CD14-positive monocyte (primary cell): ENCODE data around the gene GRM8. TPM values are rescaled to one million over a fixed set of nuclear protein-coding genes. Genes with fewer than 3 reads are reported as not detected.

ENCODE experiments used
- DNase-seq, 3 donors: peaks; one replicate each; pipeline ENCODE4 v3.0.0-alpha.2; 2011 to 2022
- H2AFZ ChIP-seq: 2 replicates; pipeline ENCODE4 v1.6.0; 2012; ENCODE audit warnings: mild to moderate bottlenecking, low read depth, low read length, inconsistent platforms; ENCODE audit not compliant: insufficient read depth, poor library complexity, severe bottlenecking
- H3K27ac ChIP-seq, 2 donors: 1 replicate in 1 of 2; 2 replicates in 1 of 2; pipeline ENCODE4 v1.5.1; 2012 to 2013; ENCODE audit warnings: low read length in 2 of 2, control low read depth in 1 of 2, inconsistent platforms in 1 of 2, low read depth in 1 of 2, mild to moderate bottlenecking in 1 of 2
- H3K27me3 ChIP-seq, 2 donors: one replicate each; pipeline versions ENCODE4 v1.6.0 to v1.6.1; 2011 to 2013; ENCODE audit warnings: low read length in 2 of 2; ENCODE audit not compliant: control insufficient read depth in 2 of 2, insufficient read depth in 2 of 2
- H3K36me3 ChIP-seq, 2 donors: replicated peaks in 1 of 2; 1 replicate in 1 of 2; 2 replicates in 1 of 2; pipeline versions ENCODE4 v1.5.1 to v1.6.1; 2012 to 2013; ENCODE audit warnings: low read length in 2 of 2, control low read depth in 1 of 2, inconsistent platforms in 1 of 2, mild to moderate bottlenecking in 1 of 2; ENCODE audit not compliant: insufficient read depth in 2 of 2, control insufficient read depth in 1 of 2
- H3K4me1 ChIP-seq, 2 donors: 1 replicate in 1 of 2; 2 replicates in 1 of 2; pipeline versions ENCODE4 v1.5.1 to v1.6.1; 2012 to 2013; ENCODE audit warnings: low read length in 2 of 2, control low read depth in 1 of 2, inconsistent platforms in 1 of 2, mild to moderate bottlenecking in 1 of 2, moderate library complexity in 1 of 2; ENCODE audit not compliant: insufficient read depth in 2 of 2, control insufficient read depth in 1 of 2
- H3K4me2 ChIP-seq: replicated peaks from 2 replicates; pipeline ENCODE3; 2012; ENCODE audit warnings: low read length, moderate library complexity, mild to moderate bottlenecking; ENCODE audit not compliant: poor library complexity, severe bottlenecking; ENCODE audit errors: extremely low read depth
- H3K4me3 ChIP-seq, 3 experiments: fragments of 200-600 bp in 1 of 3; sonication (generic) in 1 of 3; replicated peaks in 1 of 3; 1 replicate in 2 of 3; 2 replicates in 1 of 3; pipeline ENCODE4 v1.5.1; 2011 to 2013; ENCODE audit warnings: low read length in 3 of 3, mild to moderate bottlenecking in 3 of 3, control low read depth in 2 of 3, low read depth in 2 of 3, inconsistent platforms in 1 of 3, moderate library complexity in 1 of 3
- H3K79me2 ChIP-seq: 2 replicates; pipeline ENCODE4 v1.6.0; 2012; ENCODE audit warnings: mild to moderate bottlenecking, control low read depth, inconsistent platforms, low read length, moderate library complexity; ENCODE audit not compliant: insufficient read depth
- H3K9ac ChIP-seq: 2 replicates; pipeline ENCODE4 v1.6.0; 2017; ENCODE audit warnings: low read length, mild to moderate bottlenecking; ENCODE audit not compliant: insufficient read depth, poor library complexity, severe bottlenecking
- H3K9me3 ChIP-seq, 2 donors: replicated peaks in 1 of 2; 1 replicate in 1 of 2; 2 replicates in 1 of 2; pipeline versions ENCODE4 v1.5.1 to v1.6.1; 2012 to 2013; ENCODE audit warnings: low read length in 2 of 2, control low read depth in 1 of 2; ENCODE audit not compliant: control insufficient read depth in 1 of 2, insufficient read depth in 1 of 2
- H4K20me1 ChIP-seq: 2 replicates; pipeline ENCODE4 v1.6.0; 2012; ENCODE audit warnings: mild to moderate bottlenecking, low read length, control low read depth, moderate library complexity; ENCODE audit not compliant: insufficient read depth
- H3K27ac Mint-ChIP-seq, 7 donors: one replicate each; pipeline ENCODE4 v1.8.0; 2020; ENCODE audit warnings: mild to moderate bottlenecking in 7 of 7, mixed read lengths in 7 of 7, moderate library complexity in 6 of 7, inconsistent platforms in 2 of 7
- H3K27me3 Mint-ChIP-seq, 3 donors: one replicate each; pipeline ENCODE4 v1.8.0; 2021 to 2022; ENCODE audit warnings: low read depth in 3 of 3, mild to moderate bottlenecking in 3 of 3, mixed read lengths in 3 of 3, moderate library complexity in 3 of 3, inconsistent platforms in 1 of 3
- H3K36me3 Mint-ChIP-seq, 2 donors: one replicate each; pipeline ENCODE4 v1.8.0; 2020; ENCODE audit warnings: mixed read lengths in 2 of 2, inconsistent platforms in 1 of 2, mild to moderate bottlenecking in 1 of 2
- H3K4me1 Mint-ChIP-seq: one replicate; pipeline ENCODE4 v1.8.0; 2020; ENCODE audit warnings: mild to moderate bottlenecking, mixed read lengths
- H3K4me3 Mint-ChIP-seq, 2 donors: one replicate each; pipeline ENCODE4 v1.8.0; 2020; ENCODE audit warnings: mild to moderate bottlenecking in 2 of 2, mixed read lengths in 2 of 2, moderate library complexity in 1 of 2
- H3K9me3 Mint-ChIP-seq, 7 donors: one replicate each; pipeline ENCODE4 v1.8.0; 2020 to 2022; ENCODE audit warnings: mixed read lengths in 7 of 7, mild to moderate bottlenecking in 6 of 7, moderate library complexity in 6 of 7, inconsistent platforms in 2 of 7
- CTCF ChIP-seq: fragments of 200-600 bp; IDR thresholded peaks from one replicate; pipeline ENCODE4 v1.8.0; 2022; ENCODE audit warnings: antibody characterized with exemption, mild to moderate bottlenecking
- WGBS: methylation state at CpG from one replicate; pipeline ENCODE4 v1.1.5; 2013; ENCODE audit warnings: missing lambda C conversion rate; ENCODE audit not compliant: insufficient coverage; 5-methylcytosine and 5-hydroxymethylcytosine counted together
- intact Hi-C, 2 donors: fragments of 100-400 bp; cut with micrococcal nuclease; formaldehyde crosslinking; loops; one replicate each; pipeline versions ENCODE4 v1.15.0 to v1.15.1; 2023
- polyA plus RNA-seq, 3 donors: library from polyadenylated mRNA; depleted of rRNA in 1 of 3; unstranded in 2 of 3; stranded (reverse) in 1 of 3; fragments of 300-500 nt in 2 of 3; fragments of >200 nt in 1 of 3; fragmentation: Illumina TruSeq in 2 of 3; gene quantifications; 1 replicate in 2 of 3; 2 replicates in 1 of 3; pipeline ENCODE4 v1.2.3, GENCODE V29; 2012 to 2021

The GRM8 gene
- polyA plus RNA-seq, 3 donors: not detected

GRCh38 chr7:126589068-126589684, 663.6 kb downstream of the GRM8 start:
- Histone ChIP-seq H2AFZ (no peak overlapping the region), H3K79me2 (no peaks in the 10 kb centered on the region), H3K4me2 (no peak overlapping the region), H3K27ac (no peak overlapping the region), H3K9ac (no peak overlapping the region), H3K27me3 (no peaks in the 10 kb centered on the region), H3K4me3 (no peak overlapping the region), H3K4me1 (no peaks in the 10 kb centered on the region), H4K20me1 (no peaks in the 10 kb centered on the region), H3K36me3 (no peaks in the 10 kb centered on the region), H3K9me3 (peaks cover 0 to 9% of the 10 kb centered on the region in 2 donors)
- Mint-ChIP-seq H3K4me1 (no peaks in the 10 kb centered on the region), H3K4me3 (no peak overlapping the region), H3K27ac (no peak overlapping the region), H3K36me3 (no peaks in the 10 kb centered on the region), H3K9me3 (peaks cover 0 to 15% (median 10%) of the 10 kb centered on the region in 7 donors), H3K27me3 (no peaks in the 10 kb centered on the region)
- no peak for TF ChIP-seq CTCF
- DNase-seq: no peak
- 88% methylated on average over 6 of the region's 6 CpGs for WGBS
- intact Hi-C loops: no loop called here

- Histone ChIP-seq H3K79me2 (no peaks in the 10 kb centered on the region), H3K4me3 (no peak overlapping the region), H3K4me2 (no peak overlapping the region), H3K4me1 (no peaks in the 10 kb centered on the region), H3K9ac (no peak overlapping the region), H4K20me1 (no peaks in the 10 kb centered on the region), H3K36me3 (no peaks in the 10 kb centered on the region), H3K9me3 (peaks cover 0 to 6% of the 10 kb centered on the region in 2 donors), H3K27ac (no peak overlapping the region), H3K27me3 (no peaks in the 10 kb centered on the region), H2AFZ (no peak overlapping the region)
- no CpG with 5 or more reads among the region's 2 CpGs for WGBS
- H3K36me3 Mint-ChIP-seq: no peaks in the 10 kb centered on the region
- H3K4me1 Mint-ChIP-seq: no peaks in the 10 kb centered on the region
- intact Hi-C loops: no loop called here
- no peak overlapping the region for H3K27ac Mint-ChIP-seq
- no peak overlapping the region for H3K4me3 Mint-ChIP-seq
- DNase-seq: no peak
- TF ChIP-seq CTCF: no peak
- H3K27me3 Mint-ChIP-seq: peaks cover 0 to 2% (median 0%) of the 10 kb centered on the region in 3 donors
- peaks cover 0 to 2% (median 0%) of the 10 kb centered on the region in 7 donors for H3K9me3 Mint-ChIP-seq
Measured at GRCh38 chr7:126578338-126578737, 674.4 kb downstream of the GRM8 start.
